ENCODE measurements around the gene PMCH. TPM values are rescaled to one million over a fixed set of nuclear protein-coding genes. Genes with fewer than 3 reads are reported as not detected.

The PMCH gene
- polyA plus RNA-seq, 2 of the 4 experiments (the other 2 are of a cell fraction) = not detected

DNA sequence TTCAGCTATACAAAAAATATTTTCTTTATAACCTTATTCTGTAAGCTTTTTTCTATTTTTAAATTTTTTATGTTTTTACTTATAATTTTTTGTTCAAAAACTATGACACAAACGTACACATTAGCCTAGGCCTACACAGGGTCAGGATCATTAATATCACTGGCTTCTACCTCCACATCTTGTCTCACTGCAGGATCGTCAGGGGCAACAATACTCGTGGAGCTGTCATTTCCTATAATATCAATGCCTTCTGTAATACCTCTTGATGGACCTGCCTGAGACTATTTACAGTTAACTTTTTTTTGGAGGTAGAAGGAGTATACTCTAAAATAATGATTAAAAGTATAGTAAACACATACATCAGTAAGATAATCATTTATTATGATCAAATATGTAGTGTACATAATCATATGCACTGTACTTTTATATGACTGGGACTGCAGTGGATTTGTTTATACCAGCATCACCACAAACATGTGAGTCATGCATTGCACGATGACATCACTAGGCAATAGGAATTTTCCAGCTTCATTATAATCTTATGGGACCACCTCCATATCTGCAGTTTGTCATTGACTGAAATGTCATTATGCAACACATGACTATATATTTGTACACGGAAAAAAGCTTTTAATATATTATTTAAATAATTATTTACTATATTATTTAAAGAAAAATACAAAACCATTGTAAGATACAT lies 18.5 kb upstream of the PMCH start:
- no peak overlapping the region for H3K27ac ChIP-seq
- WGBS (ENCODE audit: missing lambda C conversion rate) = 71% methylated on average over 5 of the region's 5 CpGs
- H3K4me2 ChIP-seq = peak overlapping the region; percentile 5; the same call in 1 of the 3 replicates
- ChIA-PET POLR2A (interaction anchor here (0.7 kb wide), 1 partner anchor 198 kb away, joined by 3 read pairs; no protein-coding TSS in a partner anchor), CTCF (interaction anchor here (0.6 kb wide), 1 partner anchor 188 kb away, joined by 3 read pairs; no protein-coding TSS in a partner anchor)
- TF ChIP-seq FOSL2 (IDR thresholded peaks at IDR 0.05) (0 out of 2 replicates have a peak, but pooled peaks have one; percentile 12), FOSL2 (CRISPR knock-in tag; IDR thresholded peaks at IDR 0.05) (peak; percentile 82), RNF2 (IDR thresholded peaks at IDR 0.05; ENCODE audit: borderline replicate concordance, low read depth) (no peak)
- FAIRE-seq = no peak
- no peak overlapping the region for H3K4me3 ChIP-seq
- peak; percentile 30 to 40; a peak in 2 of 6 replicates for ATAC-seq
- H3K9me3 ChIP-seq = no peaks in the 10 kb centered on the region
- DNase-seq (ENCODE audit: low read depth in 1 of 2, low spot score in 1 of 2) = peak; percentile 4 to 38
- peaks cover 10% of the 10 kb centered on the region; the same call in 2 of the 3 replicates for H3K4me1 ChIP-seq

DNA sequence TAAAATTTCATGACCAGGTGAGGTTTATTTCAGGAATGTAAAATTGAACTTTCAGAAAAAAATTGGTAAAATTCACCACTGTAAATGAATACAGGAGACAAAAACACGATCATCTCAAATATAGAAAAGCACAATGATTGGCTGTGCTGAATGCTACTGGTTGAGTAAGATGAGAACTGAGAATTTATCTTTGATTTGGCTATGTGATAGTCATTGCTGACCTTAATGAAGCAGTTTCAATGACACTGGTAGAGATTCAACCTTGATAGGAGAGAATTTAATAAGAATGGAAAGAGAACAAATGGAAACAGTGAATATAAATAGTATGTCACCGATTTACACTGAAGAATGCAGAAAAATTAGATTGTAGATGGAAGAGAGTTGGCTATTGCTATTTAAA lies 6.4 kb upstream of the PMCH start:
- H3K4me3 ChIP-seq = no peak overlapping the region
- ChIA-PET CTCF (interaction anchor here (1.4 kb wide), 1 partner anchor 22 kb away, joined by 3 read pairs; no protein-coding TSS in a partner anchor), POLR2A (no interaction called here)
- no peak for DNase-seq (ENCODE audit: low read depth in 1 of 2, low spot score in 1 of 2)
- FAIRE-seq = no peak
- peaks cover 4% of the 10 kb centered on the region; the same call in 1 of the 3 replicates for H3K9me3 ChIP-seq
- H3K4me2 ChIP-seq = no peak overlapping the region
- H3K27ac ChIP-seq = no peak overlapping the region
- 84% methylated on average over 2 of the region's 2 CpGs for WGBS (ENCODE audit: missing lambda C conversion rate)
- TF ChIP-seq FOXS1 (CRISPR knock-in tag; IDR thresholded peaks at IDR 0.05) (no peak), ZSCAN20 (CRISPR knock-in tag; IDR thresholded peaks at IDR 0.05) (no peak), SREBF2 (IDR thresholded peaks at IDR 0.05) (no peak), JUNB (IDR thresholded peaks at IDR 0.05) (no peak)
- no peak for ATAC-seq
- H3K4me1 ChIP-seq = no peaks in the 10 kb centered on the region

DNA sequence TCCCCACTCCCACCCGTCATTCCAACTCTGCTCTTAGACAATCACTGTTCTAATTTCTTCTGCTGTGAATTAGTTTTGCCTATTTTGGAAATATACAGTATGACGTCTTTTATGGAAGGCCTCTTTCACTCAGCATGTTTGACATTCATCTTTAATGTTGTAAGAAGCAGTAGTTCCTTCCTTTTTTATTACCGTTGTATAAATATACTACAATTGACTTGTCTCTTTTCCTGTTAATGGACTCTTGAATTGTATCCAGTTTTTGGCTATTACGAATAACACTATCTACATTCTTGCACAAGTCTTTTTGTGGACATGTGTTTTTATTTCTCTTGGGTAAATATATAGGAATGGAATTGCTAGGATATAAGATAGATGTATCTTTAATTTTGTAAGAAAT lies 4.9 kb upstream of the PMCH start:
- CTCF ChIA-PET = interaction anchor here (1.4 kb wide), 1 partner anchor 20 kb away, joined by 3 read pairs; no protein-coding TSS in a partner anchor
- TF ChIP-seq CBX8 (IDR thresholded peaks at IDR 0.05) (no peak), TP53 (CRISPR knock-in tag; IDR thresholded peaks at IDR 0.05) (no peak), KDM1A (IDR thresholded peaks at IDR 0.05; ENCODE audit: low read depth) (no peak), HDAC2 (IDR thresholded peaks at IDR 0.05) (no peak), EP300 (IDR thresholded peaks at IDR 0.05) (no peak), RAD21 (conservative IDR thresholded peaks at IDR 0.05 in 1 of 2, IDR thresholded peaks at IDR 0.05 in 1 of 2) (no peak), FOXS1 (CRISPR knock-in tag; IDR thresholded peaks at IDR 0.05) (no peak), POLR2AphosphoS2 (conservative IDR thresholded peaks at IDR 0.05; ENCODE audit: low read length) (no peak), CHD2 (IDR thresholded peaks at IDR 0.05; ENCODE audit: low read length, partially characterized antibody) (no peak), NR3C1 (IDR thresholded peaks at IDR 0.05) (no peak)
- TF ChIP-seq, protein P1, sequence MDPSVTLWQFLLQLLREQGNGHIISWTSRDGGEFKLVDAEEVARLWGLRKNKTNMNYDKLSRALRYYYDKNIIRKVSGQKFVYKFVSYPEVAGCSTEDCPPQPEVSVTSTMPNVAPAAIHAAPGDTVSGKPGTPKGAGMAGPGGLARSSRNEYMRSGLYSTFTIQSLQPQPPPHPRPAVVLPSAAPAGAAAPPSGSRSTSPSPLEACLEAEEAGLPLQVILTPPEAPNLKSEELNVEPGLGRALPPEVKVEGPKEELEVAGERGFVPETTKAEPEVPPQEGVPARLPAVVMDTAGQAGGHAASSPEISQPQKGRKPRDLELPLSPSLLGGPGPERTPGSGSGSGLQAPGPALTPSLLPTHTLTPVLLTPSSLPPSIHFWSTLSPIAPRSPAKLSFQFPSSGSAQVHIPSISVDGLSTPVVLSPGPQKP (IDR thresholded peaks at IDR 0.05; ENCODE audit: low read depth, low read length) = no peak
- ATAC-seq (no peak), DNase-seq (ENCODE audit: low read depth in 1 of 2, low spot score in 1 of 2) (no peak), FAIRE-seq (no peak)
- 0 out of 3 replicates have a peak, but pooled peaks cover 5% of the 10 kb centered on the region for H3K4me1 ChIP-seq
- H3K4me2 ChIP-seq = no peak overlapping the region
- no peak overlapping the region for H3K27ac ChIP-seq
- POLR2A ChIA-PET = no interaction called here
- no peak overlapping the region for H3K4me3 ChIP-seq
- 91% methylated on average over 4 of the region's 4 CpGs for WGBS (ENCODE audit: missing lambda C conversion rate)
- H3K9me3 ChIP-seq = no peaks in the 10 kb centered on the region

DNA sequence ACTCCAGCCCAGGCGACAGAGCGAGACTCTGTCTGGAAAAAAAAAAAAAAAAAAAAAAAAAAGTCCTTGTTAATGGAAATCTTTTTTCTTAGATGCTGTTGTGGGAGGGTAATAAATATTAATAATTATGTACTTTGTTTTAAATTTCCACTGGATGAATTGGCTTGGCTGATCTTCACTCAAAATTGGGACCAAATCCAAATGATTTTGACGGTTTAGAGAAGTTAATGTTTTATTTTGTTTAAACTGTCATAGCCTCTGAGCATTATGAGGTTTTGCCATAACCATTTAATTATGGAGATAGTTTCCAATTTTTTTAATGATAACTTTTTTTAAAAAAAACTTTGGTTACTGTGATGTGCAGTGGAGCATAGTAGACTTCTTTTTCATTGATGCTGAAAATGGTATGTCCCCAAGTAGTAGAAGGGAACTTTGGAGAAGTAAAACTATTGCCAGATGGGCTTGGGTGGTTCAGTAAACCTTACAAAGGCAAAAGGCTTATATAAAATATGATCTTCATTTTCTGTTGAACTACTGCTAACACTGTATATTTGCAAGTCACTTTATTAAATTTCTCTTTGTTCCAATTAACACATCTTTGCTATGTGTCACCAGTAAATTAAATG lies 3.9 kb upstream of the PMCH start:
- no peaks in the 10 kb centered on the region for H3K9me3 ChIP-seq
- H3K4me3 ChIP-seq = no peak overlapping the region
- DNase-seq (ENCODE audit: low read depth in 1 of 2, low spot score in 1 of 2) = no peak
- H3K4me1 ChIP-seq = 0 out of 3 replicates have a peak, but pooled peaks cover 5% of the 10 kb centered on the region
- H3K4me2 ChIP-seq = no peak overlapping the region
- WGBS (ENCODE audit: missing lambda C conversion rate) = 94% methylated on average over 3 of the region's 3 CpGs
- ATAC-seq = no peak
- no peak for FAIRE-seq
- ChIA-PET CTCF (no interaction called here), POLR2A (no interaction called here)
- no peak overlapping the region for H3K27ac ChIP-seq
- TF ChIP-seq TFCP2L1 (CRISPR knock-in tag; IDR thresholded peaks at IDR 0.05) = no peak
- no peak for TF ChIP-seq RNF2 (IDR thresholded peaks at IDR 0.05; ENCODE audit: borderline replicate concordance, low read depth)
- TF ChIP-seq, protein P2, sequence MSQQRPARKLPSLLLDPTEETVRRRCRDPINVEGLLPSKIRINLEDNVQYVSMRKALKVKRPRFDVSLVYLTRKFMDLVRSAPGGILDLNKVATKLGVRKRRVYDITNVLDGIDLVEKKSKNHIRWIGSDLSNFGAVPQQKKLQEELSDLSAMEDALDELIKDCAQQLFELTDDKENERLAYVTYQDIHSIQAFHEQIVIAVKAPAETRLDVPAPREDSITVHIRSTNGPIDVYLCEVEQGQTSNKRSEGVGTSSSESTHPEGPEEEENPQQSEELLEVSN (IDR thresholded peaks at IDR 0.05; ENCODE audit: borderline replicate concordance, low read depth) = no peak
- TF ChIP-seq RFX5 (IDR thresholded peaks at IDR 0.05) = no peak
- no peak for TF ChIP-seq RARB (CRISPR knock-in tag; IDR thresholded peaks at IDR 0.05)
- TF ChIP-seq KDM1A (IDR thresholded peaks at IDR 0.05; ENCODE audit: low read depth) = no peak
- no peak for TF ChIP-seq ESRRA (IDR thresholded peaks at IDR 0.05; ENCODE audit: borderline replicate concordance, low read length)
- TF ChIP-seq FOSB (CRISPR knock-in tag; IDR thresholded peaks at IDR 0.05) = no peak
- TF ChIP-seq NR3C1 (IDR thresholded peaks at IDR 0.05) = no peak
- TF ChIP-seq MAFK (IDR thresholded peaks at IDR 0.05; ENCODE audit: partially characterized antibody) = no peak
- TF ChIP-seq, protein P3, sequence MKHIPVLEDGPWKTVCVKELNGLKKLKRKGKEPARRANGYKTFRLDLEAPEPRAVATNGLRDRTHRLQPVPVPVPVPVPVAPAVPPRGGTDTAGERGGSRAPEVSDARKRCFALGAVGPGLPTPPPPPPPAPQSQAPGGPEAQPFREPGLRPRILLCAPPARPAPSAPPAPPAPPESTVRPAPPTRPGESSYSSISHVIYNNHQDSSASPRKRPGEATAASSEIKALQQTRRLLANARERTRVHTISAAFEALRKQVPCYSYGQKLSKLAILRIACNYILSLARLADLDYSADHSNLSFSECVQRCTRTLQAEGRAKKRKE (CRISPR knock-in tag; IDR thresholded peaks at IDR 0.05; ENCODE audit: low read depth) = no peak
- TF ChIP-seq NPAS2 (CRISPR knock-in tag; IDR thresholded peaks at IDR 0.05; ENCODE audit: borderline replicate concordance) = no peak
- TF ChIP-seq CBX2 (IDR thresholded peaks at IDR 0.05; ENCODE audit: borderline replicate concordance, low read depth) = no peak

Data from A549 (cell line).